Aorta (tissue), 5 donors: ENCODE measurements around the gene KCNQ1. TPM values are rescaled to one million over a fixed set of nuclear protein-coding genes. Genes with fewer than 3 reads are reported as not detected.
A peak's percentile ranks its signal among the peaks of the same experiment; 100 is the strongest.

Experiments
- ATAC-seq: fragments of 200-7000 bp; cut with Tn5 transposase; one replicate; pipeline ENCODE4 v1.9.1; 2022; ENCODE audit warnings: moderate library complexity; ENCODE audit not compliant: low FRiP score
- DNase-seq, 2 donors: peaks; one replicate each; pipeline ENCODE4 v3.0.0-alpha.2; 2020
- H3K27ac ChIP-seq, 2 donors: one replicate each; pipeline ENCODE4 v1.5.1; 2013; ENCODE audit warnings: low read length in 2 of 2, mild to moderate bottlenecking in 2 of 2, moderate library complexity in 2 of 2, control low read depth in 1 of 2, inconsistent platforms in 1 of 2, low read depth in 1 of 2
- H3K27me3 ChIP-seq, 2 donors: one replicate each; pipeline ENCODE4 v1.6.1; 2013; ENCODE audit warnings: control low read depth in 1 of 2, low read length in 1 of 2, mild to moderate bottlenecking in 1 of 2, moderate library complexity in 1 of 2; ENCODE audit not compliant: insufficient read depth in 2 of 2, control insufficient read depth in 1 of 2
- H3K36me3 ChIP-seq, 2 donors: one replicate each; pipeline ENCODE4 v1.6.1; 2013; ENCODE audit warnings: control low read depth in 1 of 2, low read length in 1 of 2, mild to moderate bottlenecking in 1 of 2; ENCODE audit not compliant: insufficient read depth in 2 of 2, control insufficient read depth in 1 of 2
- H3K4me1 ChIP-seq, 2 donors: one replicate each; pipeline ENCODE4 v1.6.1; 2013; ENCODE audit warnings: low read length in 2 of 2, control low read depth in 1 of 2, mild to moderate bottlenecking in 1 of 2, moderate library complexity in 1 of 2; ENCODE audit not compliant: insufficient read depth in 2 of 2, control insufficient read depth in 1 of 2
- H3K4me3 ChIP-seq, 2 donors: one replicate each; pipeline ENCODE4 v1.5.1; 2013; ENCODE audit warnings: low read length in 2 of 2, control low read depth in 1 of 2, mild to moderate bottlenecking in 1 of 2
- H3K9me3 ChIP-seq: one replicate; pipeline ENCODE4 v1.6.1; 2013; ENCODE audit warnings: mild to moderate bottlenecking, low read length; ENCODE audit not compliant: control insufficient read depth
- WGBS, 2 donors: extraction: QIAGEN DNeasy Blood & Tissue Kit; methylation state at CpG; one replicate each; pipeline ENCODE4 v1.1.7; 2013; 5-methylcytosine and 5-hydroxymethylcytosine counted together
- intact Hi-C, 2 donors: fragments of 100-400 bp; cut with DNase I; formaldehyde crosslinking; loops; one replicate each; pipeline versions ENCODE4 v1.14.2 to v1.15.0; 2022
- polyA plus RNA-seq, 2 donors: library from polyadenylated mRNA; stranded (reverse); fragments of 200-250 nt; gene quantifications; one replicate each; pipeline ENCODE4 v1.2.3, GENCODE V29; 2013
- total RNA-seq, 2 donors: library from RNA; stranded (reverse); fragmentation: NEBNext Ultra II Directional; extraction: Animal tissue kit (Norgen Biotek cat#: 25700); gene quantifications; one replicate each; pipeline ENCODE4 v1.2.1, GENCODE V29; 2021
- donor health status: healthy with polysubstance abuse.
- donor health status: Bipolar disorder and iron deficiency.
- donor health status: DM: no; HTN: no; CAD: no.
- donor health status: DM: no; HTN: no; CAD: no.
- donor health status: DM: yes; HTN: yes; CAD: no.

KCNQ1 gene
- total and polyA plus RNA-seq, 4 donors, result 0.67 to 11.5 (median 5.8) TPM

GRCh38 chr11:2737866-2738265 is 293.1 kb downstream of the KCNQ1 start:
- Histone ChIP-seq H3K27me3 (no peaks in the 10 kb centered on the region), H3K27ac (no peak overlapping the region), H3K36me3 (no peaks in the 10 kb centered on the region), H3K4me1 (no peaks in the 10 kb centered on the region), H3K4me3 (no peak overlapping the region), H3K9me3 (no peaks in the 10 kb centered on the region)
- intact Hi-C loops, result no loop called here
- no peak for ATAC-seq
- WGBS, 2 donors, result 79 to 88% methylated on average over 5 of the region's 5 CpGs
- peak in 1 of 2 donors; percentile 69 for DNase-seq

DNA sequence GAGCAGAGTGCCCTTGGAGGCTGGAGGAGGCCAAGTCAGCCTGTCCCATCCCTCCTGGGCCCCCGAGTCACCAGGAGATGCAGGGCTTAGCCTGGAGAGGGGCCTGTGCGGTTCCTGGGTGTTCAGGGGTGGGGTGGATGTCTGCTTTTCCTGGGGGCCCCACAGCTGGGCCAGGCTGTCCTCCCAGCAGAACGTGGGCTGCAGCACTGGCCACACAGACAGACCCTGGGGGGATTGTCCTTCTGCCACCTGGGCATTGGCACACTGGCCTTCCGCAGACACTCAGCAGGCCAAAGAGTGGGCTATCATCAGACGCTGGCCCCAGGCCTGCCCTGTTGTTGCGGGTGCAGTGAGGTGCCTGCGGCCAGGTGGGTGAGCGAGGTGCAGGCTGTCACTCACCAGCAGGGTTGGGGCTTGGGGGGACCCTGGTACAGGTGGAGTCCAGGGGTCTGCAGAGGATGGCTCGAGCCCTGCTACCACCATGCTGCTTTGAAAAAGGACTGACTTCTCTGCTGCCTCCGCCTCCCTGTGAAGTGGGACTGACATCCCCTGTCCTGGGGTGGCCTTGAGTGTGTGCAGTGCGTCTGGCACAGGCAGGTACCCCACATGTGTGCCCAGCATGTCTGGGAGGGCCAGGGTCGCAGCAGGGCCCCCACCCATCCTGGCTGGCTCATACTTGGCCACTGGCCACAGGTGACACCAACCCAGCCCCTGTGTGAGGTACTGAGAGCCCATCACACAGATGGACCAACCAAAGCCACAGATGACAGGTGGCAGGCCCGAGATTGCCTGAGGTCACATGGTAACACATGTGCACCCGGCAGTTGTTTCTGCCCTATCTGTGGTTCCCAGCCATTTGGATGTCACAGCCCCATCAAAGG is 294.0 kb downstream of the KCNQ1 start:
- H3K4me3 ChIP-seq, result no peak overlapping the region
- H3K27ac ChIP-seq, result no peak overlapping the region
- no peaks in the 10 kb centered on the region for H3K36me3 ChIP-seq
- H3K27me3 ChIP-seq, result no peaks in the 10 kb centered on the region
- no peaks in the 10 kb centered on the region for H3K9me3 ChIP-seq
- 94 to 96% methylated on average over 14 of the region's 14 CpGs for WGBS, 2 donors
- no peaks in the 10 kb centered on the region for H3K4me1 ChIP-seq
- intact Hi-C loops, result no loop called here
- no peak for DNase-seq
- no peak for ATAC-seq

GRCh38 chr11:2739531-2740274 is 294.9 kb downstream of the KCNQ1 start:
- H3K4me3 ChIP-seq, result no peak overlapping the region
- 94 to 95% methylated on average over 18 of the region's 18 CpGs for WGBS, 2 donors
- peak in 1 of 2 donors; percentile 52 for DNase-seq

GRCh38 chr11:2740275-2740940 is 295.6 kb downstream of the KCNQ1 start:
- Histone ChIP-seq H3K36me3 (no peaks in the 10 kb centered on the region), H3K27ac (no peak overlapping the region), H3K4me1 (no peaks in the 10 kb centered on the region), H3K9me3 (no peaks in the 10 kb centered on the region), H3K4me3 (no peak overlapping the region), H3K27me3 (no peaks in the 10 kb centered on the region)
- peak; percentile 34 to 62 for DNase-seq
- ATAC-seq, result no peak
- 96 to 97% methylated on average over 17 of the region's 17 CpGs for WGBS, 2 donors
- intact Hi-C loops, result no loop called here

More at GRCh38 chr11:2739531-2740274, 294.9 kb downstream of the KCNQ1 start:
- intact Hi-C loops, result no loop called here
- Histone ChIP-seq H3K36me3 (no peaks in the 10 kb centered on the region), H3K9me3 (no peaks in the 10 kb centered on the region), H3K27ac (no peak overlapping the region), H3K4me1 (no peaks in the 10 kb centered on the region), H3K27me3 (no peaks in the 10 kb centered on the region)
- no peak for ATAC-seq

DNA sequence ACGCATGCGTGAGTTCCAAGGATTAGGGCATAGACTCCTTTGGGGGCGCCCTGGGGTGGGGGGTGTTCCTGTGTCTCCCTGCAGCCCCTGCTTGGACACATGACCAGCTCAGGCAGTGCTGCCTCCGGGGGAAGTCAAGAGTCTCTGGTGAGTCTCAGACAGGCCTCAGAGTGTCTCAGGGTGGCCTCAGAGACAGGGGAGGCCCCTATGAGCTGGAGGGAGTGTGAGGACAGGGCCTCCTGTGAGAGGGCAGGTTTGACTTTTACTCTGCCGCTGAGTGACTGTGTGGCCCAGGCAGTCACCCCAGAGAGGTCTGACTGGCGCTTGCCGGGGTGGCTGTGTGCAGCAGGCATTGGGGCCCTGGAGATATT is 296.2 kb downstream of the KCNQ1 start:
- no peaks in the 10 kb centered on the region for H3K36me3 ChIP-seq
- H3K4me1 ChIP-seq, result no peaks in the 10 kb centered on the region
- ATAC-seq, result no peak
- H3K27ac ChIP-seq, result no peak overlapping the region
- intact Hi-C loops, result no loop called here
- no peaks in the 10 kb centered on the region for H3K9me3 ChIP-seq
- WGBS, 2 donors, result 94 to 95% methylated on average over 7 of the region's 7 CpGs
- no peak overlapping the region for H3K4me3 ChIP-seq
- peak; percentile 29 to 70 for DNase-seq
- no peaks in the 10 kb centered on the region for H3K27me3 ChIP-seq

DNA sequence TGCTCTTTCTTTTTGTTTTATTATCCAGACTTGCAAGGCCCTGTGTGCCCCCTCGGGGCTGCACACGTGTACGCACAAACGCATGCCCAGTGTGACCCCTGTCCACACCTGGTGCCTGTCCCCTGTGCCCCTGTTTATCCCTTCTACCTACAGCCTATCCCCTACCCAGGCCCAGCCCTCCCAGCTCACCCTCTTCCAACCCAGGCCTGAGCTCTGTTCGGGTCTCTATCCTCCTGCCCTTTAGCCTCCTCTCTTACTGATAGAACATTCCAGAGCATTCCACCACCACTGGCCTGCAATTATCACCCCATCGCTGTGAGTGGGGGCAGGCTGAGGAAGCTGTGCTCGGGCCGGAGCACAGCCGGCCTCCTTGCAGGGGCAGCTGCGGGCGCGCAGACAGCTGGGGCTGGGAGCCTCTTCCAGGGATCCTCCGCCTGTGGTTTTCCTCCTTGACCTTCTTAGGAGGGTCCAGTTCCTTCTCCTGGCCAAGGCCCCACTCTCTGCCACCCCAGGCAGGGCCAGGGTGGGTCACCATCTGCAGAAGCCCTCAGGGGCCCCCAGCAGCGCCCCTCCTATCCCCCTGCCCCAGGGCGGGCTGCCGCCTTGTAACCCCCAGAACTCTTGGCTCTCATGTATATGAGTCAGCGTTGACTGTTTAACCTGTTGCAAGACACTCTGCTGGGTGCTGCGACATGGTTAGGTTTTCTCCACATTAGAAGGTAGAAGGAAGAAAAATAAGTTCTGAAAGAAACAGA is 296.7 kb downstream of the KCNQ1 start:
- WGBS, 2 donors, result 85 to 88% methylated on average over 18 of the region's 18 CpGs
- H3K4me3 ChIP-seq, result no peak overlapping the region
- no peak overlapping the region for H3K27ac ChIP-seq
- H3K36me3 ChIP-seq, result no peaks in the 10 kb centered on the region
- intact Hi-C loops, result no loop called here
- H3K27me3 ChIP-seq, result no peaks in the 10 kb centered on the region
- no peaks in the 10 kb centered on the region for H3K9me3 ChIP-seq
- ATAC-seq (no peak), DNase-seq (peak; percentile 40 to 62)
- no peaks in the 10 kb centered on the region for H3K4me1 ChIP-seq

- Histone ChIP-seq H3K36me3 (no peaks in the 10 kb centered on the region), H3K4me1 (no peaks in the 10 kb centered on the region), H3K27ac (no peak overlapping the region), H3K4me3 (no peak overlapping the region), H3K27me3 (no peaks in the 10 kb centered on the region), H3K9me3 (no peaks in the 10 kb centered on the region)
- intact Hi-C loops, result no loop called here
- 90 to 93% methylated on average over 5 of the region's 5 CpGs for WGBS, 2 donors
- ATAC-seq (no peak), DNase-seq (peak; percentile 34 to 59)
These were observed 297.4 kb downstream of the KCNQ1 start for GRCh38 chr11:2742201-2742600.
